GM21576 (cell line): ENCODE results near the gene FOXP3.

Experiments
- ATAC-seq: cut with Tn5 transposase; IDR thresholded peaks from one replicate; pipeline ENCODE4 v1.9.1; 2021; ENCODE audit warnings: mild to moderate bottlenecking, moderate library complexity; ENCODE audit not compliant: unreplicated experiment

FOXP3 gene

DNA sequence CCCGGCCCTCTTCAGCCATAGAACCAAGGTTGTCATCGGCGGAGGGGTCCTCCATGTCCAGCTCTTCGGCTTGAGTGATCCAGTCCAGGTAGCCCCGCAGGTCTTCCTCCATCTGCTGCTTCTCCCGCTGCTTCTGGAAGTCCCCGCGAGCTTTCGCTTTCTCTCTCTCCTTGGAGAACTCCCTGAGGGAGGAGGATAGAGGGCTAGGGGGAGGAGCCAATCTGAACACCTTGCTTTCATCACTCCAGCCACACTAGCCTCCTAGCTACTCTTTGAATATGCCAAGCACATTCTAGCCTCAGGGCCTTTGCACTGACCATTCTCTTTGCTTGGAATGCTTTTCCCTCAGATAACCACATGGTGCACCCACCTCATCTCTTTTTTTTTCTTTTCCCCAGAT, 37.6 kb downstream of the FOXP3 start:
- no peak for ATAC-seq

DNA sequence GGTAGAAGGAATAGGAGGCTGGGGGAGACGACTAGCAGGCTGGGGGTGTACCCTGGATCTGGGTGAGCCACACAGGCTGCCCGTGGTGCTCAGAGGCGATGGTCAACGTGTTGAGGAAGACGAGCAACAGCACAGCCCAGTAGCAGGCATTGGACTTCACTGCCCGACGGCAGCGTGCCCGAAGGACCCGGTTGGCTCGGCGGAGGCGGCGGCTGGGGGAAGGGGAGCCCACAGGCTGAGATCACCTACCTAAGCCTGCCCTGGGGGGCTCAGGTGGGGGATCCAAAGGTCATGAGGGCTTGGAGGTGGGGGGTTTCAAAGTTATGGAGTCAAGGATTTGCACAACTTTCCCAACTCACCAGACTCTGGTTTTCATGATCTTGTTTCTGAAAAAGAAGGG, 38.7 kb downstream of the FOXP3 start:
- no peak for ATAC-seq

DNA sequence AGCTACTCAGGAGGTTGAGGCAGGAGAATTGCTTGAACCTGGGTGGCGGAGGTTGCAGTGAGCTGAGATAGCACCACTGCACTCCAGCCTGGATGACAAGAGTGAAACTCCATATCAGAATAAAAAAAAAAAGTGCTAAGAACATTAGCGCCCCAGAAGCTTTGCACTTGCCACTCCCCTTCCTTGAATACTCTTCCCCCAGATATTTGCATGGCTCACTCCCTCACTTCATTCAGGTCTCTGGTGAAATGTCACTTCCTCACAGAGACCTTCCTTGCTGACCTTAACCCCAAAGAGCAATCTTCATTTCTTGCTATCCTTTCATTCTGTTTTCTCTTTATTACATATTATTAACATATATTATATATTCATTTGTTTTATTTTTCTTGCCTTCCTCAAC, 42.6 kb downstream of the FOXP3 start:
- ATAC-seq: no peak

DNA sequence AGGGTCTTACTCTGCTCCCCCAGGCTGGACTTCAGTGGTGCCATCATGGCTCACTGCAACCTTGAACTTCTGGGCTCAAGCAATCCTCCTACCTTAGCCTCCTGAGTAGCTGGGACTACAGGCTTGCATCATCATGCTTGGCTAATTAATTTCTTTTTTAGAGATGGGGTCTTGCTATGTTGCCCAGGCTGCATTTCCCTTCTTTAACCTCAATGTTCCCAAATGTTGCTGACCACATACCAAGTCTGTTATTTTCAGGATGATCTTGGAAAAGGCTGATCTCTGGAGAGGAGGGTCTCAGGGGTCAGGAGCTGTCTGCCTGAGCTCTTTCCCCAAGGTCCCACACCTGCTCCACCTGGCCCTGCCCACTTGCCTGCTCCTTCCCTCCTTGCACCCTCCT, 44.4 kb downstream of the FOXP3 start:
- ATAC-seq: no peak

DNA sequence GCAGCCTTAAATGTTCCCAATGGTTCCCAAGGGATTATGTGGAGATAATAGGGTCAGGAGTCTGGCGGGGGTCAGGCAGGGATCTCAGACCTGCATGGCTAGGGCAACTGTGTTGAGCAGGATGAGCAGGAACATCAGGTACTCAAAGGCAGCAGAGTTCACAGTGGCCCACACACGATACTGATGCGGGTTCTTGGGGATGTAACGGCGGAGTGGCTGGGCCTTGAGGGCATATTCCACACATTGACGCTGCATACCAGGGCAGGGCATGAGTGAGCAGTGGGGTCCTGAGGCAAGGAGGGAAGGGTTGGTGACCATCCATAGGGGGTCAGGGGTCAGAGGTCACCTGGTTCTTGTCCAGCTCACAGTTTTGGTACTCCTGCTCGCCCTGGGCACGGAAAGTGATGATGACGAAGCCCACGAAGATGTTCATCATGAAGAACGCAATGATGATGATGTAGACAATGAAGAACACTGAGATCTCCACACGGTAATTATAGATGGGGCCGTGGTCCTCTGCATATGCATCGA, 49.4 kb downstream of the FOXP3 start:
- no peak for ATAC-seq

DNA sequence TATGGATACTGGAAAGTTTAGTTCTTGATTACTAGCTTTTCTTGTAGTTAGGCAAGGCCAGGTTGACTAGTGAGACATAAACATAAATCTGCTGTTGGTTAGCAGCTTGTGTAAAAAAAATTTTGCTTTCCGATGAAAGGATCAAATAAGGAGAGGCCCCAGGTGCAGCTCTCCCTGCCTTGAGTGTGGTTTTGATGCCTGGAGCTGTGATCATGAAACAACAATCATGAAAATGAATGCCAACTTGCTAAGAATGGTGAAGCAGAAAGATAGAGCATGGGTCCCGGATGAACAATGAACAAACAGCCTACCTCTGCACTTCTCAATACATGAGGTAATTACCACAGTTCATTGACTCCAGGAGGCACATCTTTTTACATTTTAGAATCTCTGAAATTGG, 50.1 kb downstream of the FOXP3 start:
- ATAC-seq: no peak

DNA sequence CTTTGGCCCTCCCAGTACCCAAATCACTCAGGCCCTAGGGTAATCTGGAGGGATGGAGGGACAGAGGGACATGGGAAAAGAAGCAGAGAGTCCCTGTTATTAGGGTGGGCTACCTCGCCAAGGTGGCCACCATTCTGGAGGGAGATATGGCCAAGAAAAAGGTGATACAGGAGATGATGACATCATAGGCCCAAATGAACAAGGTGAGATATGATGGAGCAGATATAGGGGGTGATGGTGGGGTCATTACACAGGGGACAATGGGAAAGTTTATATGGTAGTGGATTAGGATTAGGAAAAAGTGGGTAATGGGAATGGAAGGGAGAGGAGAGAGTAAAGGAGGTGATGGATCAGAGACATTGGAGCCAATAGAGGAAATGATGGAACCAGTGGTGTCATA, 51.6 kb downstream of the FOXP3 start:
- no peak for ATAC-seq

DNA sequence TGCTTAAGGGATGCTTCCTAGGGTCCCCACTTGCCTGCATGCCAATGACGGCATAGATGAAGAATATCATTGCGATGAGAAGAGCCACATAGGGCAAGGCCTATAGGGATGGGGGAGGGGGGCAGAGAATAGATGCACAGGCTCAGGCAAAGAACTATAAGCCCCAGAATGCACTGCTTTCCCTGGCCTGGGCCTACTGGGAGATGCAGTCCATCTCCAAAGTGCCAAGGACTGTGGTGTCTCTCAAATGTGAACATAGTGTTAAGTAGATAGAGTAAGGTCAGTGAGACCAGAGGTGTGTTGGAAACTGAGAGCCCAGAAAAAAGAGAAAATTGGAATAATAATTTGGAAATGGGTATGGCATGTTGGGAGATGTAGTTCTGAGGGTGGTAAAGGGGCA, 52.3 kb downstream of the FOXP3 start:
- ATAC-seq: no peak

DNA sequence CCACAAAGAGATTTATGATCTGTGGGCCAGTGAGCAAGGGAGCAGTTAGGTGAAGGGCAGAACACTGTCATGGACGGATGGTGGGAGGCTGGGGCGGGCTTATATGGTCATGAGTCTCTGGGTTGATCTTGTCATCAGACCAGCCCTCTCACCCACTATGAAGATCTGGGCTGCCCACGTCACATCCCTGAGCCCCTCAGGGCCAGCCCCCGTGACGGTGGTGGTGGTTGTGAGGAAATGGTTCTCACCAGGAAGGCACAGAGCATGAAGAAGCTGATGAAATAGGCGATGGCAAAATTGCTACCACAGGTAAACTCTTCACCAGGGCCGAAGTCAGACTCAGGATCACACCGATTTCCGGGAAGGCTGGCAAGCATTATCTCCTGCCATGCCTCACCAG, 53.4 kb downstream of the FOXP3 start:
- ATAC-seq: no peak

DNA sequence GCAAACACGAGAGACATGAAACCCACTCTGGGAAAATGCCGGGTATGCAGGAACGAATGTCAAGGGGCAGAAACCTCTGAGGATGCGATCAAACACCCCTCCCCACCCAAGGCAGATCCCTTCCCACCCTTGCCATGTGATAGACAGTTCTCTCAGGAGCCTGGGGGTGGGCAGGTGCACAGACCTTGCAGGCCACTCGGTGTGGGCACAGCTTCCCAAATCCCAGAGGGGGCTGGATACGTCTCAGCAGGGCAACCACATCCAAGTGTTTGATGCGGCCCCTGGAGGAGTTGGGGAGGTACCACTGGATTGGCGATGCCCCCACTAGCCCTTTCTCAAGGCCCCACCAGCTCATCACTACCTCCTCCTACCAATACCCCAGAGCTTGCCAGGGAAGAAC, 54.1 kb downstream of the FOXP3 start:
- no peak for ATAC-seq

DNA sequence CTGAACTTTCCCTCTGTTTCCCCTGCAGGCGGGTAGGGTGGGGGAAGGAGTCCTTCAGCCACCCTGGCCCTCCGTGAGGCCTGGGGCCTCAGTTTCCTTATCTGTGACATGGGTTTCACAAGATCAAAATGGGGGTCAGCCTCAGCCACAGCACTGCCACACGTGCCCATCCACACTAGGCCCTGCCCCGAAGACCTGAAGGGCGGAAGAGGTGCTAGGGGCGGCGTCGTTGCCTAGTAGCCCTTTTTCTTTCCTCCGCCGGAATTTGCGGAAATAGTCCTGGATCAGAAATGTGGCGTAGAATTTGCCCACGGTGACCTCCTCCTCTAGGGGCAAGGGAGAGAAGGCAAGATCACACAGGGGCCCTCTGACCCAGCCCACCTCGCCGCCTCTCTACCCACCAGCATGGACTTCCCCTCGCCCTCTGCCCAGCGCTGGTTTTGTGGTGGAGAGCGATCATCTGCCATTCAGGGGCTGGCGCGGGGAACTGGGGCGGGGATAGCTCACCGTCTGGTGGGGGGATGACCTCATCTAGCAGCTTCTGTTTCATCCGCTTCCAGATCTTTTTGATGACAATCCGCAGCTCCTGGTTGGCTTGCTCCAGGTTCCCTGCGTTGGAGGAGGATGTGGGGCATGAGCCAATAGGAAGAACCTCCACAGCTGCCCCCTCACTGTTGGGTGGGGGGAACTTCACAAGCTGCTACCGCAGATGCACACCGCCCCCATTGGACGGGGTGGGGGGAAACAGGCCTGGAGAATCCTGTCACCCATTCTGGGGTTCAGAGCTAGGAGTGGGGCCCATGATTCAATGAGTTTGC, 54.9 kb downstream of the FOXP3 start:
- no peak for ATAC-seq

DNA sequence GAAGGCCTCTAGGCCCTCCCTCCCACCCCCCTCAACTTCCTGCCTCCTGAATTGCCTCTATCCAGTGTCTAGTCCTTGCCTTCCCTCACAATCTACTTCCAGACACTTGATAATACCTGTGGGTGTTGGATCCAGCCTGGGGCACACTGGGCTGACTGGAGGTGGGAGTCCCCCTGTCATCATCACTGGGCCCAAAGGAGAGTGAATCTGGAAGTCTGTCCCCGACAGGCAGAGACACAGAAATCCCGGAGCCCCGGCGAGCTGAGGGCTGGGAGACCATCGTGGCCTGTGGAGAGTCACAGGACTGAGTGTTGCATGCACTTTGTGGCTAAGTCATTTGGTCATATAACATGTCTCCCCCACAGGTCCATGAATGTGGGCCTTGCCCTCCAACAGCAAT, 56.1 kb downstream of the FOXP3 start:
- no peak for ATAC-seq

DNA sequence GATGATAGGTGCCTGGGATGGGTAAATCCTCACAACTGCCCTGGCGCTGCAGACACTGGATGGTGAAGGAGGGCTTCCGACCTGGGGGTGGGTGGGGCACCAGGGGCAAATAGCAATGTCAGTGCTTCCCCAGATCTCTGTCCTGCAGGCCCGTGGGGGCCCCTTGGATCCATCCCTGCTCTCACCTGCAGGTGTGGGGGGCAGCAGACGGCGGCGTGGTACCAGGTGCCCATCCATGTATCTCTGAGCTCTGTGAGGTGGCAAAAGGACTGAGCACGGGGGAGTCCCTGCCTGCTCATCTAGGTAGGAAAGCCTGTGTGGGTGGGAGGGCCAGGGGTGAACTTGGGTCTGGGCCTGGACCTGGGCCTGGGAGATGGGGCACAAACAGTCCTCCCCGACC, 58.0 kb downstream of the FOXP3 start:
- ATAC-seq: no peak

DNA sequence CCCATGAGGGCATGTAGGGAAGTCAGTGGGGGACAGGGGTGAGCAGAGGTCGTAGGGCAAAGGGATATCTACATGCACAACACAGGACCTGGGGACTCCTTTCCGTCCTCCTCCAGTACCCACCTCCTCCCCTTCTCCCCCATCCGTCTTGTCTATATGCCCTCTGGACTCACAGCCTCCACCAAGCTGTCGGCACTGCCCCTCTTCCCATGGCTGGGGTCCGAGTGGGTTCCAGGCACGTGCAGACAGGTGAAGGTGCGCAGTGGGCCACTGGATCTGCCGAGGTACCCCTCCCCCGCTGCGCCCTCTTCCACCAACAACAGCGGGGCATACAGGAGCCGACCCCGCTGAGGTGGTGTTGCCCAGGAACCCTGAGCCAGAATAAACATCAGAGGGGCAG, 59.1 kb downstream of the FOXP3 start:
- ATAC-seq: no peak

DNA sequence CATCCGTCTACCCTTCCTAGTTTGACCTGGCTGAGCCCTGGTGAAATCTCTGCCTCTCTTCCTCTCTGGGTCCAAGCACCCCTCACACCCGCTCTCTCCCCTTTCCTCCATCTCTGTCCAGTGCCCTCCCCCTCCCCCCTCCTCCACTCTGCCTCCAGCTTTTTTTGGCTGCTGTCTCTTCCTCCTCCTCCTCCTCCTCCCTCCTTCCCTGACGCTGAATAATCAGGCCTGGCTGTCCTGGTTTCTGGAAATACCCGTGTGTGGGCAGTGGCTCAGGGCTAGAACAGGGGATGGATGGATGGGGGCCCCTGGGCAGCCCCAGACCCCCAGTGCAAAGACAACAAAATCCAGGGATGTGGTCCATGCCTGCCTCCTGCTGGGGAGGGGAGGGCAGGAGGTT, 59.8 kb downstream of the FOXP3 start:
- no peak for ATAC-seq

DNA sequence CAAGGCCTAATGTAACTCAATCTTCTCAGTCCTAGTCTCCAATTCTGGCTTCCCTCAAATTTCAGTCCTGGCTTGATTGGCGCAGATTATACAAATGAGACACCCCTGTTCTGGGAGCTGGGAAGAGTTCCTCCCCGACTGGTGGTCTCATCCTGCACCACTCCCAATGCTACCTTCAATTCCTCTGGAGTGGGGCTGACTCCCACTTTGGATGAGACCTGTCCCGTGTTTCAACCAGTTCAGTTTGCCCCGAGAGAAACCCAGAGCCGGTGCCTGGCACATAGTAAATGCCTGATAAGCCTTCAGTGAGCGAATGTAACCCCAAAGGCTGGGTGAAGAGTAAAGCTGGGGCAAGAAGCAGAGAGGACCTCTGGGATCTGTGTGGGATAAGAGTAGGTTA, 60.5 kb downstream of the FOXP3 start:
- ATAC-seq: no peak

DNA sequence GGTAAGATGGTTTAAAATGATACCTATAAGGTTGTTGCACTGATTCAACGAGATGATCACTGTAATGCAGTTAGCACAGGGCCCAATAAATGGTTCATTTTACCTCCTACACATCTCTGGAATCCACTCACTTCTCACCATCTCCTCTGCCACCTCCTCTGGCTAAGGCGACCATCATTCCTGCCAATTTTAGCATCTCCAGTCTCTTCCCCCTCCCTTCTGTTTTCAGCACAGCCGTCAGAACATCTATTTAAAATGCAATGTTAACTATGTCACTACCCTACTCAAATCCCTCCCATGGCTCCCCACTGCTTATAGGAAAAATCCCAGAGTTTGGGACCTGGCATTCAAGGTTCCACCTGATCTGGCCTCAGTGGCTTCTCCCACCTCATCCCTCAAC, 61.0 kb downstream of the FOXP3 start:
- no peak for ATAC-seq

DNA sequence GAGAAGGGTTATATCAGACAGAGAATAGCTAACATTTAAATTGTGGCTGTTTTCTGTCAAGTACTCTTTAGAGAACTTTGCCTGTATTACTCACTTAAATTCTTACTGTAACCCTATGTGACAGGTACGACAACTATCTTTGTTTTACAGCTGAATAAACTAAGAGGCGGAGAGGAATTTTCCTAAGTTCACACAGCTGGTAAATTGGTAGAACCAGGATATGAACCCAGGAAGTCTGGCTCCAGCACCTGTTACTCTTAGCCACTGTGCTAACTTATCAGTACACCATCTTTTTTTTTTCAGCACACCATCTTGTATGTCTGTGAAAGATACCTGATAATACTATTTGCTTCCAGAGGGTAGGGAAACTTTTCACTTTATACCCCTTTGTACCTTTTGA, 62.5 kb downstream of the FOXP3 start:
- ATAC-seq: no peak
